Measurements from ENCODE around the gene RASGRP4. TPM values are rescaled to one million over a fixed set of nuclear protein-coding genes. Genes with fewer than 3 reads are reported as not detected.

The RASGRP4 gene
- total and polyA plus RNA-seq, 10 of the 15 experiments (the other 5 are each of a cell fraction or from before 2014, with no cell fraction given): 0.24 to 7.4 (median 3.3) TPM

GRCh38 chr19:38451036-38451435 is 25.0 kb upstream of the RASGRP4 start:
- Histone ChIP-seq H3K4me3 (no peak overlapping the region), H3K9me3 (replicated peaks; ENCODE audit: control insufficient read depth, insufficient read depth, low read length) (no peaks in the 10 kb centered on the region), H3K36me3 (ENCODE audit: control insufficient read depth in 2 of 2, insufficient read depth in 2 of 2, low read length in 1 of 2) (no peaks in the 10 kb centered on the region), H3K27me3 (replicated peaks in 1 of 2; ENCODE audit: control insufficient read depth in 2 of 2, insufficient read depth in 2 of 2, low read length in 1 of 2) (no peaks in the 10 kb centered on the region), H3K79me2 (ENCODE audit: control insufficient read depth, insufficient read depth, low read length) (no peaks in the 10 kb centered on the region), H3K4me1 (ENCODE audit: control insufficient read depth, insufficient read depth, low read length) (no peaks in the 10 kb centered on the region), H3K27ac (ENCODE audit: control insufficient read depth, insufficient read depth) (no peak overlapping the region), H4K20me1 (ENCODE audit: control insufficient read depth, insufficient read depth) (no peaks in the 10 kb centered on the region), H2AFZ (ENCODE audit: control insufficient read depth, low read depth, low read length) (no peak overlapping the region), H3K4me2 (ENCODE audit: control insufficient read depth, insufficient read depth) (no peak overlapping the region), H3K9ac (ENCODE audit: control insufficient read depth, insufficient read depth, low read length) (no peak overlapping the region)
- in situ Hi-C loops (cut with MboI): no loop called here
- FAIRE-seq: no peak
- WGBS (ENCODE audit: insufficient coverage, insufficient replicate concordance, low lambda C conversion rate, missing lambda C conversion rate): 41% methylated on average over 8 of the region's 8 CpGs
- ATAC-seq: no peak
- ChIA-PET POLR2A (no interaction called here), RAD21 (ENCODE audit: unreplicated experiment) (no interaction called here), SMC1A (ENCODE audit: uncharacterized antibody, unreplicated experiment) (no interaction called here), CTCF (no interaction called here)
- BruUV-seq (replicated peaks): no TSS peak
- intact Hi-C loops (cut with micrococcal nuclease; ENCODE audit: unreplicated experiment): no loop called here
- TF ChIP-seq CHD4 (IDR thresholded peaks at IDR 0.05) (no peak), NR2C1 (IDR thresholded peaks at IDR 0.05) (no peak), ETV6 (conservative IDR thresholded peaks at IDR 0.05 in 1 of 2, IDR thresholded peaks at IDR 0.05 in 1 of 2; ENCODE audit: borderline replicate concordance in 1 of 2, low read depth in 1 of 2) (no peak), IRF5 (IDR thresholded peaks at IDR 0.05; ENCODE audit: borderline replicate concordance) (no peak), SREBF1 (IDR thresholded peaks at IDR 0.05; ENCODE audit: low read length) (no peak), ZNF592 (IDR thresholded peaks at IDR 0.05) (no peak), JUNB (IDR thresholded peaks at IDR 0.05) (no peak), BRCA1 (IDR thresholded peaks at IDR 0.05; ENCODE audit: low read depth, low read length) (no peak), E2F4 (IDR thresholded peaks at IDR 0.05; ENCODE audit: low read depth, low read length) (no peak), SRF (IDR thresholded peaks at IDR 0.05; ENCODE audit: low read depth in 2 of 2, low read length in 2 of 2) (no peak), ZNF207 (IDR thresholded peaks at IDR 0.05; ENCODE audit: borderline replicate concordance) (no peak), CREM (IDR thresholded peaks at IDR 0.05; ENCODE audit: low read depth) (no peak)
- no peak for DNase-seq (ENCODE audit: low read depth, low spot score)

Measured in GM12878 (cell line).